Measurements from ENCODE around the gene IGF2BP2. TPM values are rescaled to one million over a fixed set of nuclear protein-coding genes. Genes with fewer than 3 reads are reported as not detected.

IGF2BP2 gene
- total RNA-seq, 1 donor from 2014 or later, result 2.9 TPM

DNA sequence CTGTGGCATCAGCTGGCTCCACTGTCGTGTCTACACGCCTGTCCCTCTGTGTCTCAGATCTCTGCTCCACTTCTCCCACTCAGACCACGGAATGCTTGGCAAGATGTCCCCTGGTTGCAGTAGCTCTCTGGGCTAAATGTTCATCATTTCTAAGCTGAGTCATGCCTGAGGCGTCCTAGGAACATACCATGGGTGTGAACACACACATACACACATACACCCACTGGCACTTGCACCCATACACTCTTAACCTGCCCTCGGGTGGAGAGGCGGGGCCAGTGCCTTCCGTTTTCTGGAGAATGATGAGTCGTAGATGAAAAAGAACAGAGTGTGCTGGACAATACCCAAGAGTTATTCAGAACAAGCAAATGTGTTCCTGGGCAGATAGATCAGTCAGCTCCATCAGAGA is 166.3 kb downstream of the IGF2BP2 start:
- no peak overlapping the region for H3K4me3 ChIP-seq
- peak overlapping the region; percentile 74 to 80 for H3K27ac ChIP-seq
- peaks cover 4 to 47% of the 10 kb centered on the region in 2 donors for H3K4me1 ChIP-seq
- no peaks in the 10 kb centered on the region for H3K27me3 ChIP-seq
- H3K36me3 ChIP-seq, result no peaks in the 10 kb centered on the region
- peak; percentile 37 to 95 for DNase-seq (ENCODE audit: low spot score in 2 of 2)
- TF ChIP-seq, protein P1, sequence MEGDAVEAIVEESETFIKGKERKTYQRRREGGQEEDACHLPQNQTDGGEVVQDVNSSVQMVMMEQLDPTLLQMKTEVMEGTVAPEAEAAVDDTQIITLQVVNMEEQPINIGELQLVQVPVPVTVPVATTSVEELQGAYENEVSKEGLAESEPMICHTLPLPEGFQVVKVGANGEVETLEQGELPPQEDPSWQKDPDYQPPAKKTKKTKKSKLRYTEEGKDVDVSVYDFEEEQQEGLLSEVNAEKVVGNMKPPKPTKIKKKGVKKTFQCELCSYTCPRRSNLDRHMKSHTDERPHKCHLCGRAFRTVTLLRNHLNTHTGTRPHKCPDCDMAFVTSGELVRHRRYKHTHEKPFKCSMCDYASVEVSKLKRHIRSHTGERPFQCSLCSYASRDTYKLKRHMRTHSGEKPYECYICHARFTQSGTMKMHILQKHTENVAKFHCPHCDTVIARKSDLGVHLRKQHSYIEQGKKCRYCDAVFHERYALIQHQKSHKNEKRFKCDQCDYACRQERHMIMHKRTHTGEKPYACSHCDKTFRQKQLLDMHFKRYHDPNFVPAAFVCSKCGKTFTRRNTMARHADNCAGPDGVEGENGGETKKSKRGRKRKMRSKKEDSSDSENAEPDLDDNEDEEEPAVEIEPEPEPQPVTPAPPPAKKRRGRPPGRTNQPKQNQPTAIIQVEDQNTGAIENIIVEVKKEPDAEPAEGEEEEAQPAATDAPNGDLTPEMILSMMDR (IDR thresholded peaks at IDR 0.05), result no peak
- intact Hi-C loops (cut with DNase I), result loop anchor here (1.0 to 5.0 kb wide), 3 partner anchors 72 to 324 kb away; partner anchors contain the start of genes SENP2 and TRA2B
- no peaks in the 10 kb centered on the region for H3K9me3 ChIP-seq

DNA sequence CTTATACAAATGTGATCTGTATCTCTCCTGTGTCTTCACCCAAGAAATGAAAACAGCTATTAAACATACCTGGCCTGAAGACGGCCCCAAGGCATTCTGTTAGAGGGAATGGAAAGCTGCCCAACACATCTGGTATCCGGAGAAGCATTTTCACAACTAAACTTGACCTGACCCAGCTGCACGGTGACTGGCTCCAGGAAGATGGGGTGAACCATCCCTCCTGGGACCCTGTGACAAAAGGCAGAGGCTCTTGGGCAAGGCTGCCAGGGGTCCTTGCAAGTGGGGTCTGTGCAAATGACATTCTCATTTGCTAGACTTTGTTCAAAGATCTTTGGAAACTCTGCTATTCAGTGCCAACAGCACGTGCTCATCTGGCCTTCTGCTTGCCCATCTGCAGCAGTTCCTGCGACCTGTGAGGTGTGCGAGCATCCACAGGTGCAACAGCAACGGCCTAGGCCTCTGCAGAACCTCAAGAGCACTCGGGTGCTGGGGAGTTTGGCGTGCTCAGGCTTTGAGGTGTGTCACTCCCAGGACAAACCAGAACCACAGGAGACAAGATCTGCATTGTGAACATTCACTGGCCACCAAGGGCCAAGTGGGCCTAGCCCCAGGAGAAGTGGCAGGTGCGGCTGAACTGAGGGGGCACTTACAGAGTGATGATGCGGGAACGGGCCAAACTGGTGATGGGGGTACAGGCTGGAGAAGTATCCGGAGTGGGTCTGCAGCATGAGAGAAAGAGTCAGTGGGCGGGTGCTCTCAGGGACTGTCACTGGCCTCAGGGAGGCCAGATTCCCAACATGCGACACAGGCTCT is 166.9 kb downstream of the IGF2BP2 start:
- Histone ChIP-seq H3K36me3 (no peaks in the 10 kb centered on the region), H3K4me3 (no peak overlapping the region), H3K27me3 (no peaks in the 10 kb centered on the region), H3K4me1 (peaks cover 4 to 47% of the 10 kb centered on the region in 2 donors), H3K27ac (peak overlapping the region; percentile 74 to 80), H3K9me3 (no peaks in the 10 kb centered on the region)
- no peak for DNase-seq (ENCODE audit: low spot score in 2 of 2)
- intact Hi-C loops (cut with DNase I), result loop anchor here (1.0 to 5.0 kb wide), 4 partner anchors 72 to 451 kb away; partner anchors contain the start of genes ETV5, SENP2 and TRA2B
- TF ChIP-seq, protein P1 (IDR thresholded peaks at IDR 0.05), result no peak

DNA sequence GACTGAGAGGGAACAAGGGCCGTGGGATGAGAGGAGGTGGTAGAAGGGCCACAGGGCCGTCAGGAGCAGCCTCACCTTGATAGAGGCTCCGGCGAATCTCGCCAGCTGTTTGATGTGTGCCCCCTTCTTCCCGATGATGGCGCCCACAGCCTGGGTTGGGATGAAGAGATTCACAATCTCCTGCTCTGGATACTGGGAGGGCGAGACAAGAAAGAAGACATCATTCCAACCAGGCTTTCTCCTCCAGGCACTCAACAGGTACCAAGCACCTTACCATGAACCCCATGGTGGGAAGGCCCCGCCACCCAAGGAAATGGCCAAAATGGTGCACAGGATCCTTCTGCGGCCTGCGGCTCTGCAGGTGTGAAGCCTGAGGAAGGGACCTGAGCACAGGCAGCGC is 167.6 kb downstream of the IGF2BP2 start:
- H3K4me1 ChIP-seq, result peaks cover 4 to 47% of the 10 kb centered on the region in 2 donors
- intact Hi-C loops (cut with DNase I), result loop anchor here (2.0 to 5.0 kb wide), 3 partner anchors 280 to 452 kb away; partner anchors contain the start of genes ETV5 and TRA2B
- no peak for DNase-seq (ENCODE audit: low spot score in 2 of 2)

DNA sequence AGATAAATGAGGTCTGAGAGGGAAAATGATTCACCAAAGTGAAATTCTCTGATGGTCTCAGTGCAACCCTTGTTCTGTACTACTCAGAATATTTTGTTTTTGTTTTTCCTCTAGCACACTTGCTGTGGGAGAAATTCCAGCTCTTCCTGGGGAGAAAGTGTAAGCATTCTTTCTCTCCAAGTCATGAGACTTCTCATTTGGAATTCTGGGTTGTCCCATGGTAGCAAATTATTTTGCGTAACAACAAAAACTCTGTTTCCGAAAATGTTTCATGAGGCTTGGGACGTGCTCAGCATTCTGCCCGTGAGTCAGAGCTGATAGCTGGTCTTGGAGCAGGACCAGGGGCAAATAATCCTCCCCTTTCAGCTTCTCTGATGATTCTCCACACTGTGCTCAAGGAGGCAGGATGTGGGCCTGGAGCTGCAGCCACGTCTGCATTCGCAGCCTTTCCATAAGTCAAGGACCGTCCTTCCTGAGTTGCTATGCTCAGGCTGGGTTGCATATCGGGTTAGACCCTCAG is 168.5 kb downstream of the IGF2BP2 start:
- no peaks in the 10 kb centered on the region for H3K9me3 ChIP-seq
- H3K27ac ChIP-seq, result peak overlapping the region; percentile 74 to 80
- H3K4me1 ChIP-seq, result peaks cover 4 to 47% of the 10 kb centered on the region in 2 donors
- H3K4me3 ChIP-seq, result no peak overlapping the region
- TF ChIP-seq, protein P1 (IDR thresholded peaks at IDR 0.05), result no peak
- no peaks in the 10 kb centered on the region for H3K27me3 ChIP-seq
- no peaks in the 10 kb centered on the region for H3K36me3 ChIP-seq
- intact Hi-C loops (cut with DNase I), result loop anchor here (2.0 to 5.0 kb wide), 3 partner anchors 281 to 452 kb away; partner anchors contain the start of genes ETV5 and TRA2B
- DNase-seq (ENCODE audit: low spot score in 2 of 2), result peak in 1 of 2 donors; percentile 90

More for the DNA sequence above, 167.6 kb downstream of the IGF2BP2 start:
- Histone ChIP-seq H3K27me3 (no peaks in the 10 kb centered on the region), H3K4me3 (no peak overlapping the region), H3K36me3 (no peaks in the 10 kb centered on the region), H3K27ac (peak overlapping the region; percentile 74 to 80), H3K9me3 (no peaks in the 10 kb centered on the region)
- TF ChIP-seq, protein P1 (IDR thresholded peaks at IDR 0.05), result no peak

DNA sequence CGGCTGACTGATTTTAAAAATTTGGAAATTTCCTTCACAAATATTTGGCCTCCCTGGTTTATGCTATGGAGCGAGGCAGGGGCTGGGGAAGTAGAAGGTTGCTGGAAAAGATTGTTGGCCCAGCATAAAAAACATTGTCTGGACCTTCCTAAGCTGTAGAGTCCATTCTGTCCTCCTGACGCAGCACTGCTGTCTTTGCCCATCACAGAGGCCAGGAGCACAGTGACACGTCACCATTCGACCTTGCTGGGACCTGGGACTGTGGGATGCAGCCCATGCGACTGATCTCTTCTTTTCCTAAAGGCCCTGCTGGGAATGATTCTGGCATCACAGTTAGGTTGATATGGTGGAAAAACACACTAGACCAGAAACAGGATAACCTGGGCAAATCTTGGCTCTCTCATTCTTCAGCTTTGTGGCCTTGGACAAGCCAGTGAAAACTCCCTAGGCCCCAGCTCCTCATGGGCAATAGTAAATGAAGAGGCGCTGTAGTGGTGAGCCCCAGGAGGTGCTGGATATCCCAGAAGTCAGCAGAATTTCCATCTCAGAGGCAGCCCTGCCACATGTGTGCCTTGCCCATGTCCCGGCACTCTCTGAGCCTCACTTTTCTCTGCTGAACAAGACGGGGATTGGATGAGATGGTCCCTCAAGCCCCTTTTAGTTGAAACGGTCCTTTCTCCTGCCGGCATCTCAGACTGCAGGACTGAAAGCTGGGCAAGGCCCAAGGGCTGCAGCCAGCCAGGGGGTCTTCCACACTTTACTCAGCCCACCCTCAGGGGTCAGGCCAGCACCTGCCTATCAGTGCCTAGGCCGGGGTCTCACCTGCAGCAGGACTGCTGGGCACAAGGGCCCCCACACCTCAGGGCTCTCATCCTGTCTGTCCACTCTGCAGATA is 169.2 kb downstream of the IGF2BP2 start:
- TF ChIP-seq, protein P1 (IDR thresholded peaks at IDR 0.05), result no peak
- intact Hi-C loops (cut with DNase I), result loop anchor here (2.0 to 5.0 kb wide), 3 partner anchors 282 to 453 kb away; partner anchors contain the start of genes ETV5 and TRA2B
- Histone ChIP-seq H3K36me3 (no peaks in the 10 kb centered on the region), H3K4me1 (peaks cover 4 to 45% of the 10 kb centered on the region in 2 donors), H3K27ac (peak overlapping the region; percentile 74 to 80), H3K4me3 (no peak overlapping the region), H3K9me3 (no peaks in the 10 kb centered on the region), H3K27me3 (no peaks in the 10 kb centered on the region)
- DNase-seq (ENCODE audit: low spot score in 2 of 2), result no peak
